Neutrophil (primary cell): Measurements from ENCODE around the gene RUVBL2.

ENCODE experiments used
- H3K27ac ChIP-seq: fragments of 200-600 bp; sonication (generic); 2 replicates; pipeline ENCODE4 v1.5.1; 2016; ENCODE audit warnings: mild to moderate bottlenecking, moderate library complexity
- H3K27me3 ChIP-seq: fragments of 200-600 bp; sonication (generic); 2 replicates; pipeline ENCODE4 v1.6.0; 2016; ENCODE audit warnings: mild to moderate bottlenecking
- H3K36me3 ChIP-seq: fragments of 200-600 bp; sonication (generic); 2 replicates; pipeline ENCODE4 v1.5.1; 2017
- H3K4me1 ChIP-seq, 2 experiments: fragments of 200-600 bp in 1 of 2; sonication (generic) in 1 of 2; 1 replicate in 1 of 2; 2 replicates in 1 of 2; pipeline versions ENCODE4 v1.5.1 to v1.6.1; 2013 to 2016; ENCODE audit warnings: low read depth in 1 of 2, low read length in 1 of 2, mild to moderate bottlenecking in 1 of 2, moderate library complexity in 1 of 2; ENCODE audit not compliant: control insufficient read depth in 1 of 2, insufficient read depth in 1 of 2
- H3K4me3 ChIP-seq, 2 experiments: fragments of 200-600 bp in 1 of 2; sonication (generic) in 1 of 2; 1 replicate in 1 of 2; 2 replicates in 1 of 2; pipeline ENCODE4 v1.5.1; 2013 to 2016; ENCODE audit warnings: low read depth in 1 of 2, low read length in 1 of 2, mild to moderate bottlenecking in 1 of 2, moderate library complexity in 1 of 2
- H3K9me3 ChIP-seq: fragments of 200-600 bp; sonication (generic); 2 replicates; pipeline ENCODE4 v1.5.1; 2016
- TF ChIP-seq, protein P1 (sequence below): fragments of 200-600 bp; sonication (generic); IDR thresholded peaks from 2 replicates; pipeline ENCODE4 v1.5.1; 2016; ENCODE audit warnings: antibody characterized with exemption

Gene RUVBL2

DNA sequence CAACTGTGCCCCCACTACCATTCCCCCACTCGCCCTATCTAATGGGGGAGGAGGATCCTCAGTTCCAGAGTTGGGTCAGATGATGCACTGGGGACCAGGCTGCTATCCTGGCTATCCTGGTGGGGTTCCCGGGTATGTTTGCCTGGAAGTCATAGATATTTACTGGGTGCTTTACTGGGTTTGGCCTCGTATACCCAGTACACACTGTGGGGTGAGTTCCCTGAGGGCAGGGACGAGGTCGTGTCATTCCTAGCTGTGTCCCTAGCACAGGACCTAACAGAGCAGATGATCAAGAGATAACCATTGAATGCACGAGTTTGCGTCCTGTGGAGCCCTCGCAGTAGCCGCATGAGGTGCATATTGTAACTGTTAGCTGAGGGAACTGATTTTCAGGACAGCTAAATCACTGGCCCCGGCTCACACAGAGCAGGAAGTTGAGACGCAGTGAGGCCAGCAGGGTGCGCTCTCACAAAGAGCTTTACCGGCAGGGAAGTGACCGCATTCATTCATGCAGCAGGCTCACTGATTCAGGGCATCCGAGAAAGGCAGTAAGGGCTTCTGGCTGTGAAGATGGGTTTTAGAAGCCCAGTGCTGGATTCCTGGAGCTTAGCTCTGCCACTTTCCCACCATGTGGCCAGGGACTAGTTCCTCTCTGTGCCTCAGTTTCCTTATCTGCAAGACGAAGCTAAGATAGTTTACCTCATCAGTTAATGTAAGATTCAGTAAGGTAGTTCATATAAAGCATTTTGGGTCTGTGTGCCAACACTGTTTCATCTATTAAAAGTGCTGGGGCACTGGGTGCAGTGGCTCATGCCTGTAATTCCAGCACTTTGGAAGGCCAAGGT is 6.0 kb downstream of the RUVBL2 start:
- H3K27ac ChIP-seq: no peak overlapping the region

DNA sequence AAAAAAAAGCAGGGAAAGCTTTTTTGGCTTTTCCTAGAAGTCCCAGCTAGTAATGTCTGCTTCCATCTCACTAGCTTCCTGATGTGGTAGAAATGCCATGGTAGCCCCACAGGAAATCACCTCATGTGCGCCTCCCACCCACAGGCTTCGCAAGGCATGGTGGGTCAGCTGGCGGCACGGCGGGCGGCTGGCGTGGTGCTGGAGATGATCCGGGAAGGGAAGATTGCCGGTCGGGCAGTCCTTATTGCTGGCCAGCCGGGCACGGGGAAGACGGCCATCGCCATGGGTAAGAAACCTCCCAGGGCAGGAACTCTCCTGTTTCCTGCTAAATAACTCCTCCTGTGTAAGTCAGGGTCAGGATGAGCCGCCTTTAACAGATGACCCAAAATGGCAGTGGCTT is 10.4 kb downstream of the RUVBL2 start:
- TF ChIP-seq, protein P1, sequence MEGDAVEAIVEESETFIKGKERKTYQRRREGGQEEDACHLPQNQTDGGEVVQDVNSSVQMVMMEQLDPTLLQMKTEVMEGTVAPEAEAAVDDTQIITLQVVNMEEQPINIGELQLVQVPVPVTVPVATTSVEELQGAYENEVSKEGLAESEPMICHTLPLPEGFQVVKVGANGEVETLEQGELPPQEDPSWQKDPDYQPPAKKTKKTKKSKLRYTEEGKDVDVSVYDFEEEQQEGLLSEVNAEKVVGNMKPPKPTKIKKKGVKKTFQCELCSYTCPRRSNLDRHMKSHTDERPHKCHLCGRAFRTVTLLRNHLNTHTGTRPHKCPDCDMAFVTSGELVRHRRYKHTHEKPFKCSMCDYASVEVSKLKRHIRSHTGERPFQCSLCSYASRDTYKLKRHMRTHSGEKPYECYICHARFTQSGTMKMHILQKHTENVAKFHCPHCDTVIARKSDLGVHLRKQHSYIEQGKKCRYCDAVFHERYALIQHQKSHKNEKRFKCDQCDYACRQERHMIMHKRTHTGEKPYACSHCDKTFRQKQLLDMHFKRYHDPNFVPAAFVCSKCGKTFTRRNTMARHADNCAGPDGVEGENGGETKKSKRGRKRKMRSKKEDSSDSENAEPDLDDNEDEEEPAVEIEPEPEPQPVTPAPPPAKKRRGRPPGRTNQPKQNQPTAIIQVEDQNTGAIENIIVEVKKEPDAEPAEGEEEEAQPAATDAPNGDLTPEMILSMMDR: no peak
- H3K27ac ChIP-seq: no peak overlapping the region
- H3K4me3 ChIP-seq: no peak overlapping the region
- H3K36me3 ChIP-seq: peaks cover 47% of the 10 kb centered on the region
- H3K9me3 ChIP-seq: no peaks in the 10 kb centered on the region
- H3K4me1 ChIP-seq: no peaks in the 10 kb centered on the region
- no peaks in the 10 kb centered on the region for H3K27me3 ChIP-seq

More for the DNA sequence above, 6.0 kb downstream of the RUVBL2 start:
- TF ChIP-seq, protein P1: peak; percentile 58
- Histone ChIP-seq H3K9me3 (no peaks in the 10 kb centered on the region), H3K27me3 (no peaks in the 10 kb centered on the region), H3K4me1 (peaks cover 3 to 7% of the 10 kb centered on the region in 2 experiments), H3K4me3 (no peak overlapping the region), H3K36me3 (peaks cover 18% of the 10 kb centered on the region)

DNA sequence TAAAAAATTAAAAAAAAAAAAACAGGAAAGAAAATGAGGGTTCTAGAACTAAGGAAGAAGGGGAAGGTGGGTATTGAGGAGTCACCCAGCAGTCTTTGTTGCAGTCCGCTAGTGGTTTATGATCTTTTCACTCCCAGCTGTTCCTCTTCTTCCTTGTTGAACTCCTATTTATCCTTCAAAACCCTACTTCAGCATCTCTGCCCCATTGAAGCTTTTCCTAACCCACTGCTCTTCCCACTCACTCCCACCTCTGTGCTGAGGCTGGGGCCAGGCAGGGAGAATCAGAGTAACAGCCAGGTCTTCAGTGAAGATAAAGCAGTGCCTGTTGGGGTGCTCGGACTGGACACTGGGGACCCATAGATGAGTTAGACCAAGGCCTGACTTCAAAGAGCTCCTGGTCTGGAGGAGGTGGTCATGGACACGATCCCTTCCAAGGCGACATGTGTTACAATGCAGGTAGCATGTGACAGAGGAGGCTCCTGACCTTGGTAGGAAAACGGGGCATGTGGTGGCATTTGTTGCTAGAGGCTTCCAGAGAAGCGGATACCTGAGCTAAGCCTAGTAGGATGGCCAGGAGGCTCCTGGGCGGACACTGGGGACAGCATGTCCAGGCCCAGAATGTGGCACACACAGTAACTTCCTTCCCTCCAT is 11.4 kb downstream of the RUVBL2 start:
- TF ChIP-seq, protein P1: no peak
- Histone ChIP-seq H3K36me3 (peaks cover 56% of the 10 kb centered on the region), H3K27ac (no peak overlapping the region), H3K4me3 (no peak overlapping the region), H3K27me3 (no peaks in the 10 kb centered on the region), H3K4me1 (no peaks in the 10 kb centered on the region), H3K9me3 (no peaks in the 10 kb centered on the region)

DNA sequence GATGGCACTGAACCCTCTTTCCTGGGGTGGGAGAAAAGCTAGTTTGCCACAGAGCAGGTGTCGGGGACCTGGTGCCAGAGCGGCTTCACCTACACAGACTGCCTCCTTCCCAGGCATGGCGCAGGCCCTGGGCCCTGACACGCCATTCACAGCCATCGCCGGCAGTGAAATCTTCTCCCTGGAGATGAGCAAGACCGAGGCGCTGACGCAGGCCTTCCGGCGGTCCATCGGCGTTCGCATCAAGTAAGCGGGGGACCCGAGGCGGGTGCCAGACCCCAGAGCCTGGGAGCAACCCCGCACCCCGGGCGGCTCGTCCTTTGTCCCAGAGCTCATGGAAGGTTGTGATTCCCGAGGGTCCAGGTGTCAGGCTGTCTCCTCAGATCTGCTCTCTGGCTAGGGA is 13.2 kb downstream of the RUVBL2 start:
- no peaks in the 10 kb centered on the region for H3K9me3 ChIP-seq
- no peak overlapping the region for H3K27ac ChIP-seq
- H3K27me3 ChIP-seq: no peaks in the 10 kb centered on the region
- peaks cover 75% of the 10 kb centered on the region for H3K36me3 ChIP-seq
- no peak overlapping the region for H3K4me3 ChIP-seq
- no peaks in the 10 kb centered on the region for H3K4me1 ChIP-seq
- TF ChIP-seq, protein P1: no peak

DNA sequence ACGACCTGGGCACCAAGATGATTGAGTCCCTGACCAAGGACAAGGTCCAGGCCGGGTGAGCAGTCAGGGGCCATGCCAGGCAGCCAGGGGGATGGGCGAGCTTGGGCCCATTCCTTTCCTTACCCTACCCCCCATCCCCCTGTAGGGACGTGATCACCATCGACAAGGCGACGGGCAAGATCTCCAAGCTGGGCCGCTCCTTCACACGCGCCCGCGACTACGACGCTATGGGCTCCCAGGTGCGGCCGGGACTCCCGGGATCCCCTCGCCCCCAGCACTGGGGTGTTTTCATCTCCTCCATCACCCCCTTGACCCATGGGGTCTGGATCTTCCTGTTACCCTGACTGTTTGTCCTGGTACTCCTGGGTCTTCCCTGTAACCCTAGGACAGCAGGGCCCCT is 16.1 kb downstream of the RUVBL2 start:
- no peak overlapping the region for H3K4me3 ChIP-seq
- no peaks in the 10 kb centered on the region for H3K4me1 ChIP-seq
- no peaks in the 10 kb centered on the region for H3K9me3 ChIP-seq
- TF ChIP-seq, protein P1: no peak
- no peak overlapping the region for H3K27ac ChIP-seq
- H3K27me3 ChIP-seq: no peaks in the 10 kb centered on the region
- peaks cover 77% of the 10 kb centered on the region for H3K36me3 ChIP-seq
